Panc1 (cell line): Measurements from ENCODE around the gene ALDH1L2.

Source experiments
- POLR2AphosphoS5 ChIP-seq: IDR thresholded peaks from 2 replicates; pipeline ENCODE4 v1.6.1; 2012; ENCODE audit warnings: mild to moderate bottlenecking, low read depth, low read length, moderate library complexity
- TCF7L2 ChIP-seq: IDR thresholded peaks from 2 replicates; pipeline ENCODE4 v1.6.1; 2011; ENCODE audit warnings: mild to moderate bottlenecking, low read depth, low read length, inconsistent platforms
- TF ChIP-seq, protein P1 (sequence below): fragments of 450-650 bp; IDR thresholded peaks from 2 replicates; pipeline ENCODE4 v1.5.1; 2017; ENCODE audit warnings: mild to moderate bottlenecking
- TF ChIP-seq, protein P2 (sequence below), 2 experiments: IDR thresholded peaks; 2 replicates each; pipeline ENCODE4 v1.6.1; 2011 to 2012; ENCODE audit warnings: low read depth in 2 of 2, control low read depth in 1 of 2, low read length in 1 of 2, mild to moderate bottlenecking in 1 of 2, moderate library complexity in 1 of 2; ENCODE audit not compliant: insufficient read depth in 1 of 2

DNA sequence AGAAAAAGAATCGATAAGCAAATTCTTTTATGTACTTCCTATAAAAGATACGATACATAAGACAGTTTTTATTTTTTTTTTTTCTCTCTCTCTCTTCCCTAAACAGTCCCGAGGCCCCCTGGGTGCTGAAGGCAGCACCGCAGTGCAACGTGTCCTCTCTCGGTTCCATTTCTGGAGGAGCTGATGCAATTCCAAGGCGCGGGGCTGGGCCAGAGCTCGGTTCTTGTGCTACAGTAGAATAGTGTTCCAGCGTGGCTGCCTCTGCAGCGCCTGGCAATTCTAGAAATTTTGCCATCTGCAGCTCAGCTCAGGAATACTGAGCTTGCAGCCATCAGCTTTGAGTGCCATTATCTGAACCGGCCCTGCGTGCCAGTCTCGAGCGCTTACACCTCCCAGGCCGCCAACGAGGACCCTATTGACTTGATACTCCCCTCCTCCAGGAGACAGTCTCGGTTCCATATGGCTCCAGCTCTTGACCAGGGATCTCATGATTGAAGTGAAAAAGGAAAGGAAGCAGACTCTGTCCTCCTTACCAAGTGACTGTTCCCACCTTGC, 630 bp downstream of the ALDH1L2 start:
- TF ChIP-seq, protein P1, sequence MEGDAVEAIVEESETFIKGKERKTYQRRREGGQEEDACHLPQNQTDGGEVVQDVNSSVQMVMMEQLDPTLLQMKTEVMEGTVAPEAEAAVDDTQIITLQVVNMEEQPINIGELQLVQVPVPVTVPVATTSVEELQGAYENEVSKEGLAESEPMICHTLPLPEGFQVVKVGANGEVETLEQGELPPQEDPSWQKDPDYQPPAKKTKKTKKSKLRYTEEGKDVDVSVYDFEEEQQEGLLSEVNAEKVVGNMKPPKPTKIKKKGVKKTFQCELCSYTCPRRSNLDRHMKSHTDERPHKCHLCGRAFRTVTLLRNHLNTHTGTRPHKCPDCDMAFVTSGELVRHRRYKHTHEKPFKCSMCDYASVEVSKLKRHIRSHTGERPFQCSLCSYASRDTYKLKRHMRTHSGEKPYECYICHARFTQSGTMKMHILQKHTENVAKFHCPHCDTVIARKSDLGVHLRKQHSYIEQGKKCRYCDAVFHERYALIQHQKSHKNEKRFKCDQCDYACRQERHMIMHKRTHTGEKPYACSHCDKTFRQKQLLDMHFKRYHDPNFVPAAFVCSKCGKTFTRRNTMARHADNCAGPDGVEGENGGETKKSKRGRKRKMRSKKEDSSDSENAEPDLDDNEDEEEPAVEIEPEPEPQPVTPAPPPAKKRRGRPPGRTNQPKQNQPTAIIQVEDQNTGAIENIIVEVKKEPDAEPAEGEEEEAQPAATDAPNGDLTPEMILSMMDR, result no peak
- TF ChIP-seq POLR2AphosphoS5 (no peak), TCF7L2 (no peak)
- TF ChIP-seq, protein P2, sequence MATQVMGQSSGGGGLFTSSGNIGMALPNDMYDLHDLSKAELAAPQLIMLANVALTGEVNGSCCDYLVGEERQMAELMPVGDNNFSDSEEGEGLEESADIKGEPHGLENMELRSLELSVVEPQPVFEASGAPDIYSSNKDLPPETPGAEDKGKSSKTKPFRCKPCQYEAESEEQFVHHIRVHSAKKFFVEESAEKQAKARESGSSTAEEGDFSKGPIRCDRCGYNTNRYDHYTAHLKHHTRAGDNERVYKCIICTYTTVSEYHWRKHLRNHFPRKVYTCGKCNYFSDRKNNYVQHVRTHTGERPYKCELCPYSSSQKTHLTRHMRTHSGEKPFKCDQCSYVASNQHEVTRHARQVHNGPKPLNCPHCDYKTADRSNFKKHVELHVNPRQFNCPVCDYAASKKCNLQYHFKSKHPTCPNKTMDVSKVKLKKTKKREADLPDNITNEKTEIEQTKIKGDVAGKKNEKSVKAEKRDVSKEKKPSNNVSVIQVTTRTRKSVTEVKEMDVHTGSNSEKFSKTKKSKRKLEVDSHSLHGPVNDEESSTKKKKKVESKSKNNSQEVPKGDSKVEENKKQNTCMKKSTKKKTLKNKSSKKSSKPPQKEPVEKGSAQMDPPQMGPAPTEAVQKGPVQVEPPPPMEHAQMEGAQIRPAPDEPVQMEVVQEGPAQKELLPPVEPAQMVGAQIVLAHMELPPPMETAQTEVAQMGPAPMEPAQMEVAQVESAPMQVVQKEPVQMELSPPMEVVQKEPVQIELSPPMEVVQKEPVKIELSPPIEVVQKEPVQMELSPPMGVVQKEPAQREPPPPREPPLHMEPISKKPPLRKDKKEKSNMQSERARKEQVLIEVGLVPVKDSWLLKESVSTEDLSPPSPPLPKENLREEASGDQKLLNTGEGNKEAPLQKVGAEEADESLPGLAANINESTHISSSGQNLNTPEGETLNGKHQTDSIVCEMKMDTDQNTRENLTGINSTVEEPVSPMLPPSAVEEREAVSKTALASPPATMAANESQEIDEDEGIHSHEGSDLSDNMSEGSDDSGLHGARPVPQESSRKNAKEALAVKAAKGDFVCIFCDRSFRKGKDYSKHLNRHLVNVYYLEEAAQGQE (IDR thresholded peaks at IDR 0.05; ENCODE audit: insufficient read depth in 1 of 2, low read depth in 2 of 2, low read length in 1 of 2), result no peak
